ENCODE results near the gene HSBP1L1. TPM values are rescaled to one million over a fixed set of nuclear protein-coding genes. Genes with fewer than 3 reads are reported as not detected.
A peak's percentile ranks its signal among the peaks of the same experiment; 100 is the strongest.

HSBP1L1 gene
- total and polyA plus RNA-seq, 2 of the 13 experiments (the other 11 are each of a cell fraction or from before 2014, with no cell fraction given) = 22.6 to 45.1 TPM

GRCh38 chr18:79936641-79937040, 27.8 kb upstream of the HSBP1L1 start (continued):
- TF ChIP-seq E2F2 (CRISPR knock-in tag; IDR thresholded peaks at IDR 0.05; ENCODE audit: borderline replicate concordance) (no peak), MAF1 (CRISPR knock-in tag; IDR thresholded peaks at IDR 0.05; ENCODE audit: borderline replicate concordance) (no peak), FOXJ3 (CRISPR knock-in tag; IDR thresholded peaks at IDR 0.05; ENCODE audit: borderline replicate concordance) (no peak), ZNF841 (CRISPR knock-in tag; IDR thresholded peaks at IDR 0.05; ENCODE audit: borderline replicate concordance) (no peak), KDM5A (IDR thresholded peaks at IDR 0.05; ENCODE audit: borderline replicate concordance, low read length) (no peak), TBP (CRISPR knock-in tag; IDR thresholded peaks at IDR 0.05) (no peak), HNF4A (CRISPR knock-in tag; IDR thresholded peaks at IDR 0.05) (peak; percentile 54), STAT6 (CRISPR knock-in tag; IDR thresholded peaks at IDR 0.05; ENCODE audit: borderline replicate concordance) (no peak), ZFP37 (CRISPR knock-in tag; IDR thresholded peaks at IDR 0.05; ENCODE audit: borderline replicate concordance) (no peak), ZFP82 (CRISPR knock-in tag; IDR thresholded peaks at IDR 0.05; ENCODE audit: borderline replicate concordance) (no peak), TARDBP (CRISPR knock-in tag; IDR thresholded peaks at IDR 0.05) (no peak), ZNF12 (CRISPR knock-in tag; IDR thresholded peaks at IDR 0.05) (no peak), MZF1 (CRISPR knock-in tag; IDR thresholded peaks at IDR 0.05; ENCODE audit: borderline replicate concordance) (no peak), KDM4B (CRISPR knock-in tag; IDR thresholded peaks at IDR 0.05) (no peak), RXRA (CRISPR knock-in tag; IDR thresholded peaks at IDR 0.05) (peak; percentile 54; the same call in 1 of the 2 replicates), NFE2L1 (CRISPR knock-in tag; IDR thresholded peaks at IDR 0.05; ENCODE audit: borderline replicate concordance) (no peak), ZNF407 (CRISPR knock-in tag; IDR thresholded peaks at IDR 0.05; ENCODE audit: not compliant biosample characterization) (no peak)

Measured in HepG2 (cell line).